DOHH2 (cell line): Measurements from ENCODE around the gene IFT20.

ENCODE experiments used
- H3F3A ChIP-seq: fragments of 200-600 bp; sonication (generic), shearing (Covaris generic); 2 replicates; pipeline ENCODE4 v1.6.0; 2016; ENCODE audit warnings: antibody characterized with exemption, mild to moderate bottlenecking; ENCODE audit not compliant: control insufficient read depth, insufficient read depth
- H3K27ac ChIP-seq: fragments of 200-600 bp; sonication (generic); 2 replicates; pipeline ENCODE4 v1.5.1; 2014; ENCODE audit warnings: low read depth, mild to moderate bottlenecking, low read length, moderate library complexity
- H3K27me3 ChIP-seq: fragments of 200-600 bp; sonication (generic); 2 replicates; pipeline ENCODE4 v1.6.1; 2014; ENCODE audit warnings: mild to moderate bottlenecking, low read length, mixed read lengths; ENCODE audit not compliant: control insufficient read depth
- H3K36me3 ChIP-seq: fragments of 200-600 bp; sonication (generic); 2 replicates; pipeline ENCODE4 v1.6.1; 2014; ENCODE audit warnings: mild to moderate bottlenecking, low read length, moderate library complexity, mixed read lengths; ENCODE audit not compliant: control insufficient read depth
- H3K4me1 ChIP-seq: fragments of 200-600 bp; sonication (generic); 2 replicates; pipeline ENCODE4 v1.6.1; 2014; ENCODE audit warnings: mild to moderate bottlenecking, low read length, mixed read lengths; ENCODE audit not compliant: control insufficient read depth
- H3K4me2 ChIP-seq: fragments of 200-600 bp; sonication (generic); 2 replicates; pipeline ENCODE4 v1.6.0; 2014; ENCODE audit warnings: mild to moderate bottlenecking, low read length, moderate library complexity
- H3K4me3 ChIP-seq: fragments of 200-600 bp; sonication (generic); 2 replicates; pipeline ENCODE4 v1.5.1; 2014; ENCODE audit warnings: mild to moderate bottlenecking, low read length, mixed read lengths
- H3K79me2 ChIP-seq: fragments of 200-600 bp; sonication (generic); 2 replicates; pipeline ENCODE4 v1.6.1; 2014; ENCODE audit warnings: mild to moderate bottlenecking, low read length, mixed read lengths; ENCODE audit not compliant: control insufficient read depth
- H3K9me2 ChIP-seq: fragments of 200-600 bp; sonication (generic); replicated peaks from 2 replicates; pipeline ENCODE4 v1.6.1; 2014; ENCODE audit warnings: mild to moderate bottlenecking, low read length, mixed read lengths; ENCODE audit not compliant: control insufficient read depth
- H3K9me3 ChIP-seq: fragments of 200-600 bp; sonication (generic); 2 replicates; pipeline ENCODE4 v1.6.1; 2014; ENCODE audit warnings: antibody characterized with exemption, low read length, mixed read lengths; ENCODE audit not compliant: control insufficient read depth, insufficient read depth
- H4K20me1 ChIP-seq: fragments of 200-600 bp; sonication (generic); 2 replicates; pipeline ENCODE4 v1.6.0; 2014; ENCODE audit warnings: low read depth, mild to moderate bottlenecking, antibody characterized with exemption, low read length, moderate library complexity; ENCODE audit not compliant: control insufficient read depth, insufficient read depth
- CTCF ChIP-seq: fragments of 200-600 bp; sonication (generic); IDR thresholded peaks from one replicate; pipeline ENCODE4 v1.5.1; 2014; ENCODE audit warnings: antibody characterized with exemption, mild to moderate bottlenecking, low read depth, low read length; ENCODE audit not compliant: poor library complexity, severe bottlenecking
- EZH2phosphoT487 ChIP-seq: fragments of 200-600 bp; sonication (generic); IDR thresholded peaks from 2 replicates; pipeline ENCODE4 v1.6.1; 2017; ENCODE audit warnings: borderline replicate concordance, mild to moderate bottlenecking, antibody characterized with exemption, low read length, moderate library complexity, mixed read lengths

The IFT20 gene

GRCh38 chr17:28320215-28321061 is 14.8 kb downstream of the IFT20 start:
- Histone ChIP-seq H3K4me2 (peak overlapping the region; percentile 80), H3K4me1 (peaks cover 62% of the 10 kb centered on the region), H3K27ac (peak overlapping the region; percentile 74), H4K20me1 (peaks cover 32% of the 10 kb centered on the region), H3F3A (0 out of 2 replicates have a peak, but pooled peaks cover 4% of the 10 kb centered on the region), H3K27me3 (no peaks in the 10 kb centered on the region), H3K9me3 (no peaks in the 10 kb centered on the region), H3K9me2 (no peaks in the 10 kb centered on the region), H3K36me3 (peaks cover 59% of the 10 kb centered on the region), H3K79me2 (peaks cover 83% of the 10 kb centered on the region), H3K4me3 (peak overlapping the region; percentile 82)
- TF ChIP-seq CTCF, result no peak

GRCh38 chr17:28319598-28319935 is 15.7 kb downstream of the IFT20 start:
- Histone ChIP-seq H3K4me1 (peaks cover 57% of the 10 kb centered on the region), H3K4me2 (peak overlapping the region; percentile 80), H3K4me3 (peak overlapping the region; percentile 82), H3K9me3 (no peaks in the 10 kb centered on the region), H3K36me3 (peaks cover 50% of the 10 kb centered on the region), H4K20me1 (peaks cover 31% of the 10 kb centered on the region), H3K9me2 (no peaks in the 10 kb centered on the region), H3K79me2 (peaks cover 74% of the 10 kb centered on the region), H3K27me3 (no peaks in the 10 kb centered on the region), H3K27ac (peak overlapping the region; percentile 74), H3F3A (0 out of 2 replicates have a peak, but pooled peaks cover 4% of the 10 kb centered on the region)
- TF ChIP-seq EZH2phosphoT487, result no peak
- no peak for TF ChIP-seq CTCF

- TF ChIP-seq CTCF, result no peak
- no peak for TF ChIP-seq EZH2phosphoT487
- peak within 1 kb of the TSS; percentile 74 for H3K27ac ChIP-seq
Measured at GRCh38 chr17:28318759-28319597, 16.3 kb downstream of the IFT20 start, which contains the start of gene TMEM97. TMEM97 (plus strand) TSS chr17:28319200; CDS start chr17:28319240, 40 bp downstream.

More at GRCh38 chr17:28318759-28319597, 16.3 kb downstream of the IFT20 start, which contains the start of gene TMEM97:
- Histone ChIP-seq H3K27me3 (no peaks in the 10 kb centered on the region), H3F3A (no peaks in the 10 kb centered on the region), H3K79me2 (peaks cover 68% of the 10 kb centered on the region), H4K20me1 (peaks cover 25% of the 10 kb centered on the region), H3K9me2 (no peaks in the 10 kb centered on the region), H3K4me2 (peak within 1 kb of the TSS; percentile 81), H3K4me3 (peak within 1 kb of the TSS; percentile 82), H3K36me3 (peaks cover 44% of the 10 kb centered on the region), H3K4me1 (peaks cover 51% of the 10 kb centered on the region), H3K9me3 (no peaks in the 10 kb centered on the region)
